Lower leg skin (tissue), 3 donors: Measurements from ENCODE around the gene TBC1D2.

Experiments
- POLR2A ChIP-seq, 2 donors: fragments of 450-650 bp; IDR thresholded peaks; one replicate each; pipeline ENCODE4 v1.6.1; 2016 to 2017; ENCODE audit warnings: antibody characterized with exemption in 2 of 2, mild to moderate bottlenecking in 1 of 2, moderate library complexity in 1 of 2
- TF ChIP-seq, protein P1 (sequence below), 3 donors: fragments of 450-650 bp; IDR thresholded peaks; one replicate each; pipeline ENCODE4 v1.5.1; 2016; ENCODE audit warnings: antibody characterized with exemption in 3 of 3, mild to moderate bottlenecking in 3 of 3, moderate library complexity in 2 of 3

DNA sequence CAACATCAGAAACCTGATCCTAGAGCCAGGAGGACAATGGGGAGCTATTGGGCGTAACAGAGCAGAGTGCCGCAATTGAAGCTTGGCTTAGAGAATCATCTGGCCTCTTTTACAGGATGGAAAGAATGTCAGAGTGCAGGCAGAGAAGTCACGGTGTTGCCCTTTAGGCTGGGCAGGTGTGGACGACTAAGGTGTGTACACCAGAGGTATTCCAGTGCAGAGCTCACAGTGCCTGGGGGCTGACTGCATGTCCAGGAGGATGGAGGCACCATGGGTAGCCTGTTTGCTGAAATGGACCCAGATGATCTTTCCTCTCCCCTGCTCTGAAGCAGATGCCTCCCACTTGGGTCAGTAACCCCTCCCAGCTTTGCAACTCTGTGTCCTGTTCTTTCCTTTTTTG lies 48.9 kb upstream of the TBC1D2 start:
- TF ChIP-seq, protein P1, sequence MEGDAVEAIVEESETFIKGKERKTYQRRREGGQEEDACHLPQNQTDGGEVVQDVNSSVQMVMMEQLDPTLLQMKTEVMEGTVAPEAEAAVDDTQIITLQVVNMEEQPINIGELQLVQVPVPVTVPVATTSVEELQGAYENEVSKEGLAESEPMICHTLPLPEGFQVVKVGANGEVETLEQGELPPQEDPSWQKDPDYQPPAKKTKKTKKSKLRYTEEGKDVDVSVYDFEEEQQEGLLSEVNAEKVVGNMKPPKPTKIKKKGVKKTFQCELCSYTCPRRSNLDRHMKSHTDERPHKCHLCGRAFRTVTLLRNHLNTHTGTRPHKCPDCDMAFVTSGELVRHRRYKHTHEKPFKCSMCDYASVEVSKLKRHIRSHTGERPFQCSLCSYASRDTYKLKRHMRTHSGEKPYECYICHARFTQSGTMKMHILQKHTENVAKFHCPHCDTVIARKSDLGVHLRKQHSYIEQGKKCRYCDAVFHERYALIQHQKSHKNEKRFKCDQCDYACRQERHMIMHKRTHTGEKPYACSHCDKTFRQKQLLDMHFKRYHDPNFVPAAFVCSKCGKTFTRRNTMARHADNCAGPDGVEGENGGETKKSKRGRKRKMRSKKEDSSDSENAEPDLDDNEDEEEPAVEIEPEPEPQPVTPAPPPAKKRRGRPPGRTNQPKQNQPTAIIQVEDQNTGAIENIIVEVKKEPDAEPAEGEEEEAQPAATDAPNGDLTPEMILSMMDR (IDR thresholded peaks at IDR 0.05), result no peak
- TF ChIP-seq POLR2A (IDR thresholded peaks at IDR 0.05), result no peak
